IPS-20b (cell line): ENCODE data around the gene KLHDC2.
"Not testable (repeated sequence)": the region's sequence is repeated elsewhere in the genome, so short reads cannot be mapped to it uniquely, and the experiment has no call there.

Experiments
- H3K27ac ChIP-seq: one replicate; pipeline ENCODE4 v1.5.1; 2013; ENCODE audit warnings: low read length
- H3K27me3 ChIP-seq: 2 replicates; pipeline ENCODE4 v1.6.1; 2013; ENCODE audit warnings: mild to moderate bottlenecking, low read length, inconsistent platforms; ENCODE audit not compliant: insufficient read depth
- H3K36me3 ChIP-seq: 2 replicates; pipeline ENCODE4 v1.6.1; 2013; ENCODE audit warnings: low read depth, mild to moderate bottlenecking, inconsistent platforms, low read length, moderate library complexity; ENCODE audit not compliant: insufficient read depth
- H3K4me1 ChIP-seq: 2 replicates; pipeline ENCODE4 v1.6.1; 2013; ENCODE audit warnings: mild to moderate bottlenecking, control low read depth, inconsistent platforms, low read length, moderate library complexity; ENCODE audit not compliant: insufficient read depth
- H3K4me3 ChIP-seq: 2 replicates; pipeline ENCODE4 v1.5.1; 2013; ENCODE audit warnings: mild to moderate bottlenecking, low read length, inconsistent platforms
- H3K9ac ChIP-seq: 2 replicates; pipeline ENCODE4 v1.6.1; 2013; ENCODE audit warnings: low read depth, mild to moderate bottlenecking, inconsistent platforms, low read length, moderate library complexity
- H3K9me3 ChIP-seq: 2 replicates; pipeline ENCODE4 v1.6.1; 2013; ENCODE audit warnings: mild to moderate bottlenecking, low read depth, low read length, inconsistent platforms; ENCODE audit not compliant: insufficient read depth

KLHDC2 gene

GRCh38 chr14:49761839-49762551 is 6.0 kb upstream of the KLHDC2 start:
- H3K4me1 ChIP-seq = peaks cover 3% of the 10 kb centered on the region
- no peaks in the 10 kb centered on the region for H3K27me3 ChIP-seq
- H3K9me3 ChIP-seq = no peaks in the 10 kb centered on the region
- H3K27ac ChIP-seq = no peak overlapping the region
- no peak overlapping the region for H3K4me3 ChIP-seq
- no peak overlapping the region for H3K9ac ChIP-seq
- H3K36me3 ChIP-seq = no peaks in the 10 kb centered on the region

GRCh38 chr14:49766839-49767238 is 1.1 kb upstream of the KLHDC2 start:
- peaks cover under 1% of the 10 kb centered on the region; the same call in 1 of the 2 replicates for H3K36me3 ChIP-seq
- peaks cover 3% of the 10 kb centered on the region for H3K4me1 ChIP-seq
- peak overlapping the region; percentile 99 for H3K4me3 ChIP-seq
- no peak overlapping the region for H3K27ac ChIP-seq
- H3K9me3 ChIP-seq = no peaks in the 10 kb centered on the region
- no peaks in the 10 kb centered on the region for H3K27me3 ChIP-seq
- peak overlapping the region; percentile 94; the same call in 1 of the 2 replicates for H3K9ac ChIP-seq

- Histone ChIP-seq H3K4me1 (peaks cover 3% of the 10 kb centered on the region), H3K36me3 (peaks cover 5% of the 10 kb centered on the region; the same call in 1 of the 2 replicates), H3K27ac (peak overlapping the region; percentile 81), H3K9me3 (no peaks in the 10 kb centered on the region), H3K27me3 (no peaks in the 10 kb centered on the region), H3K9ac (peak overlapping the region; percentile 94; the same call in 1 of the 2 replicates), H3K4me3 (peak overlapping the region; percentile 99)
These were observed 733 bp upstream of the KLHDC2 start for GRCh38 chr14:49767270-49767570.

- peaks cover 3% of the 10 kb centered on the region for H3K4me1 ChIP-seq
- peaks cover 8% of the 10 kb centered on the region; the same call in 1 of the 2 replicates for H3K36me3 ChIP-seq
- no peaks in the 10 kb centered on the region for H3K27me3 ChIP-seq
These were observed 558 bp downstream of the KLHDC2 start for GRCh38 chr14:49768301-49769121.

GRCh38 chr14:49769171-49769570 is 1.2 kb downstream of the KLHDC2 start:
- H3K27me3 ChIP-seq = no peaks in the 10 kb centered on the region
- peaks cover 3% of the 10 kb centered on the region for H3K4me1 ChIP-seq
- no peaks in the 10 kb centered on the region for H3K9me3 ChIP-seq
- peak overlapping the region; percentile 99 for H3K9ac ChIP-seq
- no peak overlapping the region for H3K27ac ChIP-seq
- H3K4me3 ChIP-seq = peak overlapping the region; percentile 99
- peaks cover 12% of the 10 kb centered on the region for H3K36me3 ChIP-seq

More at GRCh38 chr14:49768301-49769121, 558 bp downstream of the KLHDC2 start:
- Histone ChIP-seq H3K4me3 (peak overlapping the region; percentile 99), H3K9ac (peak overlapping the region; percentile 99), H3K27ac (peak overlapping the region; percentile 92), H3K9me3 (no peaks in the 10 kb centered on the region)

GRCh38 chr14:49769581-49770211 is 1.7 kb downstream of the KLHDC2 start:
- no peak overlapping the region for H3K27ac ChIP-seq

GRCh38 chr14:49770212-49770817 is 2.4 kb downstream of the KLHDC2 start:
- Histone ChIP-seq H3K4me1 (peaks cover 3% of the 10 kb centered on the region), H3K9ac (peak overlapping the region; percentile 15; the same call in 1 of the 2 replicates), H3K27me3 (no peaks in the 10 kb centered on the region), H3K9me3 (no peaks in the 10 kb centered on the region), H3K4me3 (0 out of 2 replicates have a peak overlapping the region, but pooled peaks have one; percentile 33), H3K36me3 (peaks cover 24% of the 10 kb centered on the region), H3K27ac (no peak overlapping the region)

More at GRCh38 chr14:49769581-49770211, 1.7 kb downstream of the KLHDC2 start:
- H3K4me1 ChIP-seq = peaks cover 3% of the 10 kb centered on the region
- H3K4me3 ChIP-seq = peak overlapping the region; percentile 99
- H3K36me3 ChIP-seq = peaks cover 17% of the 10 kb centered on the region
- peak overlapping the region; percentile 99; the same call in 1 of the 2 replicates for H3K9ac ChIP-seq
- no peaks in the 10 kb centered on the region for H3K9me3 ChIP-seq
- H3K27me3 ChIP-seq = no peaks in the 10 kb centered on the region

GRCh38 chr14:49771691-49772090 is 3.7 kb downstream of the KLHDC2 start:
- not testable (repeated sequence) for H3K9ac ChIP-seq, H3K27ac ChIP-seq, H3K27me3 ChIP-seq, H3K4me3 ChIP-seq, H3K4me1 ChIP-seq, H3K9me3 ChIP-seq
- peaks cover 32% of the 10 kb centered on the region for H3K36me3 ChIP-seq

- no peak overlapping the region for H3K4me3 ChIP-seq
- no peaks in the 10 kb centered on the region; the same call in 1 of the 2 replicates for H3K4me1 ChIP-seq
- H3K36me3 ChIP-seq = peaks cover 48% of the 10 kb centered on the region
- H3K9me3 ChIP-seq = no peaks in the 10 kb centered on the region
- H3K27me3 ChIP-seq = no peaks in the 10 kb centered on the region
- H3K27ac ChIP-seq = no peak overlapping the region
- H3K9ac ChIP-seq = no peak overlapping the region
These were observed 6.2 kb downstream of the KLHDC2 start for GRCh38 chr14:49774106-49774505.

GRCh38 chr14:49778421-49778820 is 10.5 kb downstream of the KLHDC2 start:
- Histone ChIP-seq H3K9ac (no peak overlapping the region), H3K27me3 (no peaks in the 10 kb centered on the region), H3K4me1 (no peaks in the 10 kb centered on the region), H3K4me3 (no peak overlapping the region), H3K9me3 (no peaks in the 10 kb centered on the region), H3K27ac (no peak overlapping the region), H3K36me3 (peaks cover 82% of the 10 kb centered on the region)

GRCh38 chr14:49781040-49781439 is 13.1 kb downstream of the KLHDC2 start:
- not testable (repeated sequence) for H3K4me3 ChIP-seq, H3K9me3 ChIP-seq, H3K27ac ChIP-seq, H3K4me1 ChIP-seq, H3K9ac ChIP-seq, H3K27me3 ChIP-seq
- peaks cover 86% of the 10 kb centered on the region for H3K36me3 ChIP-seq
